GM04503 (cell line): ENCODE measurements around the gene KCNJ8.
"Not testable (repeated sequence)": the region's sequence is repeated elsewhere in the genome, so short reads cannot be mapped to it uniquely, and the experiment has no call there.

Experiments used
- DNase-seq: peaks from one replicate; pipeline ENCODE4 v3.0.0-alpha.2; 2012; ENCODE audit warnings: low read depth

The KCNJ8 gene

DNA sequence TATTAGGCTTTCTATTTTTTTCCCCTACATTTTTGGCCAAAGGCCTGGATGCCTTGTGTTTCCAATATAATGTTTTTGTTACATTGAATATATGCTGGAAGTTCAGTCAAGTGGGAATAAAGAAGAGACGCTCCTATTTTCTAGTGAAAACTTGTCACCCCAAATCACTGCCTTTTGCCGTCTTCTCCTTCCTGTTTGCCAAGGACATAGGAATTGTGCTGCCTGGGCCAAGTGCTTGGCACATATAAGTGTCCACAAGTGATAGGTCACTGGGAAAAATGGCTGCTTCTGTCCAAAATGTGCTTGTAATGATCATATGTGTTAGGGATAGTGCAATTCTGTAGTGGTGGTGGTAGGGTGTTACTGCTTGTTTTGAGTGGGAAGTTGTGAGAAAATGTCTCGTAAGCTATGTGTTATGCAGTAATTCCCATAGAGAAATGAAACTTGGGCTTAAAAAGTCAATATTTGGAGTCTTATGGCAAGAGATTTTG, 11.6 kb upstream of the KCNJ8 start:
- no peak for DNase-seq

DNA sequence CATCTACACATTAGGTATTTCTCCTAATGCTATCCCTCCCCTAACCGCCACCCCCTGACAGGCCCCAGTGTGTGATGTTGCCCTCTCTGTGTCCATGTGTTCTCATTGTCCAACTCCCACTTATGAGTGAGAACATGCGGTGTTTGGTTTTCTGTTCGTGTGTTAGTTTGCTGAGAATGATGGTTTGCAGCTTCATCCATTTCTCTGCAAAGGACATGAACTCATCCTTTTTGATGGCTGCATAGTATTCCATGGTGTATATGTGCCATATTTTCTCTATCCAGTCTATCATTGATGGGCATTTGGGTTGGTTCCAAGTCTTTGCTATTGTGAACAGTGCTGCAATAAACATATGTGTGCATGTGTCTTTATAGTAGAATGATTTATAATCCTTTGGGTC, 8.2 kb upstream of the KCNJ8 start:
- DNase-seq: not testable (repeated sequence)

GRCh38 chr12:21780786-21781185, 6.3 kb upstream of the KCNJ8 start:
- no peak for DNase-seq

DNA sequence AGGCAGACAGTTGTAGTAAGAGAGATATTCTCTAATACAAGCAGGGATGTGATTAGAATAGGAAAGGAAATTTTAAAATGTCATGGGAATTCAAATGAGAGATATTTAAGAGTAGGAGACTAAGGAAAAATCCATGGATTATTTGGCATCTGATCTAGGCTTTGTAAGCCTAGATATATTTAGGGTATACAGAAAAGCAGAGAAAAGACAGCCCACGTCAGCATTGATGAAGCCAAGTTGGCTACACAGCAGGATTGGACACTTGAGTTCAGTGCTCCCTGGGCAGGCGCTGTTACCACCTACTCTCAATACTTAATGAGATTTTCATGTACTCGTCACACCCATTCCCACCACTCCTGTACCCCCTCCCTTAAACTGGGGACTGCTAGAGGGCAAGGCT, 1.7 kb upstream of the KCNJ8 start:
- DNase-seq: no peak

GRCh38 chr12:21775133-21775820, 771 bp upstream of the KCNJ8 start:
- DNase-seq: no peak

GRCh38 chr12:21773806-21774205, 700 bp downstream of the KCNJ8 start:
- no peak for DNase-seq

DNA sequence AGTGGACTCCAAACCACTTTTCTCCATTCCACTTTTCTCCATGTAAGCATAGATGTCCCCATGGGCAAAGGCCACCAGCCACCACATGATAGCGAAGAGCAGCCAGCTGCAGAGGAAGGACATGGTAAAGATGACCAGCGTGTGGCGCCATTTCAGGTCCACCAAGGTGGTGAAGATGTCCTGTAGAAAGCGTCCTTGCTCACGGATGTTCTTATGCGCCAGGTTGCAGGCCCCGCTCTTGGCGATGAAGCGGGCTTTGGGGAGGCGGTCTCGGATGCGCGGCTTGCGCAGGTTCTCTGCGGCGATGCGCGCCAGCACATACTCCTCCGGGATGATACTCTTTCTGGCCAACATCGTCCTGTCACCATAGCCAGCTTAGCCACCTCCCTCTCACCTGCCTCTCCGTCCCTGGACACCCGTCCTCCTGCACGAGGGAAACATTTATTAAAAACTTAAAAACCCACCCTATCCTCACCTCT, 1.2 kb downstream of the KCNJ8 start:
- DNase-seq: no peak

DNA sequence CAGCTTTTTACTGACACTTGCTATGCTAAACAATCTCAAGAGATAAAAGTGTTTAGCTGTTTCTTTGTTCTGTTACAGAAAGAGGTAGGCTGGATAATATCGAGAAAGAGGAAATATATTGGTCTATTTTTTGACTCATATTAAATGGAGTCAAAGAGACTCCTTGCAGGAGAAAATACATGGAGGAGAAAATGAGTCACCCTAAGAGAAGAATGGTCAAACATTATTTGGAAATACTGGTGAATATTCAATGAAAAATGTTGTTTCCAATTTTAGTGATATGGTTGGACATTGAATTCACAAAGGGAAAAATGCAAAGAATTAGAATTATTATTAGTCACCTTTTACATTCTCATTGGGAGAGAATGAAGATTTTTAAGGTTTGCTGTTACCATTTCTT, 3.2 kb downstream of the KCNJ8 start:
- DNase-seq: no peak

DNA sequence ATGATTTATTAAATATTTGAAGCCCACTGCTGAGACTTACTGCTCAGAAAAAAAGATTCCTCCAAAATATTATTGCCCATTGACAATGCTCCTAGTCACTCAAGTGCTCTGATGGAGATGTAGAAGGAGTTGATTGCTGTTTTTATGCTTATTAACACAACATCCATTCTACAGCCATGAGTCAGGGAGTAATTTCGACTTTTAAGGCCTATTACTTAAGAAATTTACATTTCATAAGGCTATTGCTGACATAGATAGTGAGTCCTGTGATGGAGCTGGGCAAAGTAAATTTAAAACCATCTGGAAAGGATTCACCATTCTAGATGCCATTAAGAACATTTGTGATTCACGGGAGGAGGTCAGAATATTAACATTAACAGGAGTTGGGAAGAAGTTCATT, 5.2 kb downstream of the KCNJ8 start:
- DNase-seq: no peak

- DNase-seq: no peak
Observed at GRCh38 chr12:21766403-21766802, 8.1 kb downstream of the KCNJ8 start.

DNA sequence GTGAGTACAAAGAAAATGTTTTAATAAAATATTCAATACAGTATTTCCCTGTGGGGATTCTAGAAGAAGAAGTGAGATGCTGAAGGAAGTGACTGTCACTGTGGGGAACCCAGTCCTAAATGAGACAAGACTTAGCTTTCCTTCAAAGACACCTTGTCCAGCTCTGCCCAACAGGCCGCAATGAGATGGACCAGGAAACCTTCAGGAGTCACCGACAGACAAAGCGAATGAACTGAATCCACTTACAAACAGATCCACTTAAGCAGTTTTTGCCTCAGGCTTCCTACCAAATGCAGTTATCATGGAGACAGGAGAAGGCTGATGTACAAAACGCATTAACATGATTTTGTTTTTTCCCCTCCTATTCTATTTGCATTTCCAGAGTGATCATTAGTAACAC, 9.6 kb downstream of the KCNJ8 start:
- DNase-seq: no peak

- no peak for DNase-seq
Observed at GRCh38 chr12:21764065-21764464, 10.4 kb downstream of the KCNJ8 start.

- no peak for DNase-seq
Observed at GRCh38 chr12:21763531-21763930, 11.0 kb downstream of the KCNJ8 start.

DNA sequence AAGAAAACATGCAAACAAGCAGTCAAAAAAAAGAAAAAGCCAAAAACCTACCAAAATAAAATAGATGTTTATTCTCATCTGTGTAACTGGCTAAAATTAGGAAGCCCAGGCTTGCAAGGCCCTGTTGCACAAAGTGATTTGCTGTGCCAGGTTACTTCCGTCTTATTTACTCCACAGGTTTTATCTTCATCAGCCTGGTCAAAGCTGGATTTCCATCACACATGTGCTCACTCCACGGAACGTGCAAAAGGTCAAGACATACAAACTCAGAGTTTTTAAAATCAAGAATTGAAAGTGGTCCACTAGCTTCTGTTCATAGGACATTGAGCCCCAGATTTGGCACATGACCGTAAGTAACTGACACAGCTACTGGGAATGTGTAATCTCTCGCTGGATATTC, 14.8 kb downstream of the KCNJ8 start:
- no peak for DNase-seq

GRCh38 chr12:21757735-21758134, 16.8 kb downstream of the KCNJ8 start:
- no peak for DNase-seq

DNA sequence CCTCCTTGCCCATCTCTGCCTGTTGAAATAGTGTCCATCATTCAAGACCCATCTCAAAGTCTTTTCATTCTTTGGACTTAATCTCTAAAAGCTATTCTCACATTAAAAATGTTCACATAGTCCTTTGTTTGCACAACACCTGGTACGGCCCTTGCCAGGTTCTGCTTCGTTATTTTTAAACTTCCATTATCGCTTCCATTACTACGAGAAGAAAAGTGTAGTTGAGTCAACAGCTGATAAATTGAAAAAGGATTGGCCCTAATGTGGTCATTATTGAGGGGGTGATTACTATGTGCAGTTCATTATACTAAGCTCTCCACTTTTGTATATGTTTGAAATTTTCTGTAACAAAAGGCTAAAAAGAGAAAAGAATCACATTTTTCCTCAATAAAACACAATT, 17.8 kb downstream of the KCNJ8 start:
- DNase-seq: no peak

- DNase-seq: no peak
Observed at GRCh38 chr12:21751517-21751916, 23.0 kb downstream of the KCNJ8 start.

DNA sequence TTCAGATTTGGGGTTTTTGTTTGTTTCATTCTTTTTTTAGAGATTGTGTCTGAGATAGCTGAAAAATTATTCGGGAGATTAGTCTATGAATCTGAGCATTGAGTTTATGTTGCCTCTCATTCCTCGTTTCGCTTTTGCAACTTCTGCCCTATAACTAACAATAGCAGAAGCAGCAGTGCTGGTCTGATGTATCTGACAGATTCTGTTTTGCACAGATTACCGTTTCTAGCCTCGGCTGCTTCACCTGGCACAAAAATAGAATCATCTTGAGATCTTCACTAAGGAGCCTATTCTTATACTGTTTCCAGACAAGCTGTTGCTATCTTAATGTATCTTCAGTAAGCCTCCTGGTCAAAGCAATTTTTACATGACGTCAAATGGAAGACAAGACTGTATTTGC, 29.2 kb downstream of the KCNJ8 start:
- DNase-seq: no peak

- no peak for DNase-seq
Observed at GRCh38 chr12:21731144-21731543, 43.4 kb downstream of the KCNJ8 start.

DNA sequence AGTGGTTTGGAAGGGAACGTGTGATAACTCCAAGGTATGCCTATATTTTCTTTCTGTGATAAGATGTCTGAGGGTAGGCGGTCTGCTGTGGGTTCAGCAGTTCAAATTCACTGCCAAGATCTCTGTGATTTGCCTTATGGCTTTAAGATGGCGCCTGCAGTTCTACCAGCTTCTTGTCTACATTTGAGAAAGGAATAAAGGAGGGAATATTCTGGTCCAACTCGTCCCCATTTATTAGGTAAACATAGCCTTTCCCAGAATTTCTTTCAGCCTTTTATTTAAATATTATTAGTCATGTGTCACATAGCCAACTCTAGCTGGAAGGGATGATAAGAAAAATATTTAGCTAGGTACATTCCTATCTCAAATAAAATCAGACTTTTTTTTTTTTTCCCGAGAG, 48.8 kb downstream of the KCNJ8 start:
- no peak for DNase-seq

DNA sequence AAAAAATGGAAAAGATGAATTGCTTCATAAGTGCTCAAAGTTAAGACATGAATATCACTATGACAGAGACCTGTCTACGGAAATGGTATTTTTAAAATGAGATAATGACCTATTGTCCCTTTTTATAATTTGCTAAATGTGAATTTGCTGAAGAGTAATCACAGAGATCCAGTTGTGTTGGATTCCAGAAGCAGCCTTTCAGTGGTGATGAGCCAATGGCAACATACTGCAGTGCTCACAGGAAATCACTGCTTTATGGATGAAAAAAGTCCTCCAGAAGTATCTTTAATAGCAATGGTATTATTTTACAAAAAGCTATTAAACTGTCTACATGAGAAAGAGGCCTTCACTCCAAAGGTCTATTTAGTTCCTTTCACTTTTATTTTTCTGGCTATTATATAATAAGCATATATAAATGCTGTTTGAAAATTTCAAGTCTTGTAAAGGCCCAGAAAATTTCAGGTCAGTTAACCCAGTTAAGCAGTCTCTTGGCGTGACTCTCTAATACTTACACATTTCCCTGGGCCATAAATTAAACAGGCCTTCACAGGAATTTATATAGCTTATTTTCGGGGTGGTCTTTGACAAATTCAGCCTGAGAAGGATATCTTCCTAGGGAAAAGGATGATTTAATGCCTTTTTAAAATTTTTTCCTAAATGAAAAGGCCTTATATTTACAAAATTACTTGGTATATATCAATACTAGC, 55.4 kb downstream of the KCNJ8 start:
- DNase-seq: no peak

DNA sequence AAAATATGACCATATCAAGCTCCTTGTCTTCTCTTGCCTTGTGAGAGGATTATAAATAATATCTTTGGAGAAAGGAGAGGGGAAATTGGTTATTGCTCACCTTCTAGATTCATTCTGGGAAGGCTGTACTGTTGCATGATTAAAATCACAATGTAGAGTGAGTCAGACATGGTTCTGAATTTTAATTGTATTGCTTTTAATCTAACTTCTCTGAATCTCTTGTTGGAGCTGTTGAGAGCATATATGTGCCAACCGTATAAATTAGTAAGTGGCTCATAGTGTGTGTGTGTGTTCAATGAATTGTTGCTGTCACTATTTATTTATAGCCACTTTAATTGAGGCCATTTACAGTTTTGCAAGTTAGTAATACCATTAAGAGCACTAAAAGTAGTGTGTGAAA, 56.1 kb downstream of the KCNJ8 start:
- no peak for DNase-seq

DNA sequence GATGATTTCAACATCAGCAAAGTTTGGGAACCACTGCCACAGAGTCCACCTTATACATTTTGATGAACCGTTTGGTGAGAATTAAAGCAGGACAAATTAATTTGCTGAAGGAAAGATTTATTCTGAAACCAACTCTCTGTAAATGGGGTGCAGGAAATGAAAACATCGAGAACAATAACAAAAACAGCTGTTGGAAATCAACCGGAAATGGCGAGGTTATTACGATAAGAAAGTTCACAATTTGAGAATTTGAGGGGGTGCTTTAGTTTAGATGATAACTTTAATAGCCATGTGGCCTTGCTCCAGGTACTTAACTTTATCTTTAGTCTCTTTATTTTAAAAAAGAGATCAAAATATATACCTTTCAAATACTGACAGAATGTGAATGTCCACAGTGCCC, 56.7 kb downstream of the KCNJ8 start:
- DNase-seq: no peak

DNA sequence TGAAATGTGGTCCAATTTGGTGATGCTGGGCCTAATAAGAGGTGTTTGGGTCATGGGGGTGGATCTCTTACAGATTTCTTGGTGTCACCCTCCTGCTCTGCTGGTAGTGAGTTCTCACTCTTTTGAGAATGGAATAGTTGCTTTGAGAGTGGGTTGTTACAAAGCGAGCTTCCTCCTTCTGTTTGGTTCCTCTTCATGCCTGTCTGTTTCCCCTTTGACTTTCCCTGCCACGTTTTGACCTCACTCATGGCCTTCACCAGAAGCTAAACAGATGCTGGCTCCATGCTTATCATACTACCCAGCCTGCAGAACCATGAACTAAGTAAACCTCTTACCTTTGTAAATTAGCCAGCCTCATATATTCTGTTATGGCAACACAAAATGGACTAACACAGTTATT, 59.1 kb downstream of the KCNJ8 start:
- no peak for DNase-seq
